Smooth muscle cell (in vitro differentiated cells): ENCODE results near the gene SMIM43. TPM values are rescaled to one million over a fixed set of nuclear protein-coding genes. Genes with fewer than 3 reads are reported as not detected.

Experiments used
- DNase-seq: peaks from one replicate; lab custom pipeline; 2025; ENCODE audit not compliant: unreplicated experiment; lab: John Stamatoyannopoulos, UW
- H2AFZ ChIP-seq: fragments of 200-600 bp; sonication (generic); 2 replicates; pipeline ENCODE4 v1.6.0; 2016; ENCODE audit warnings: antibody characterized with exemption, low read depth, mild to moderate bottlenecking
- H3F3A ChIP-seq: fragments of 200-600 bp; sonication (generic); 2 replicates; pipeline ENCODE4 v1.6.0; 2017; ENCODE audit warnings: antibody characterized with exemption, low read depth
- H3K27ac ChIP-seq: fragments of 200-600 bp; sonication (generic); 2 replicates; pipeline ENCODE4 v1.5.1; 2016; ENCODE audit warnings: low read depth, mild to moderate bottlenecking
- H3K27me3 ChIP-seq: fragments of 200-600 bp; sonication (generic); 2 replicates; pipeline ENCODE4 v1.6.1; 2016; ENCODE audit warnings: low read depth, mild to moderate bottlenecking
- H3K36me3 ChIP-seq: fragments of 200-600 bp; sonication (generic); 2 replicates; pipeline ENCODE4 v1.5.1; 2016; ENCODE audit warnings: low read depth
- H3K4me1 ChIP-seq: fragments of 200-600 bp; sonication (generic); 2 replicates; pipeline ENCODE4 v1.5.1; 2016; ENCODE audit warnings: low read depth
- H3K4me2 ChIP-seq: fragments of 200-600 bp; sonication (generic); 2 replicates; pipeline ENCODE4 v1.6.0; 2016; ENCODE audit warnings: mild to moderate bottlenecking
- H3K4me3 ChIP-seq: fragments of 200-600 bp; sonication (generic); 2 replicates; pipeline ENCODE4 v1.5.1; 2016; ENCODE audit warnings: mild to moderate bottlenecking
- H3K79me2 ChIP-seq: fragments of 200-600 bp; sonication (generic); 2 replicates; pipeline ENCODE4 v1.6.0; 2016; ENCODE audit warnings: low read depth, mild to moderate bottlenecking
- H3K9ac ChIP-seq: fragments of 200-600 bp; sonication (generic); 2 replicates; pipeline ENCODE4 v1.6.0; 2016; ENCODE audit warnings: low read depth
- H3K9me3 ChIP-seq: fragments of 200-600 bp; sonication (generic); replicated peaks from 2 replicates; pipeline ENCODE4 v1.5.1; 2016; ENCODE audit warnings: low read depth
- H4K20me1 ChIP-seq: fragments of 200-600 bp; sonication (generic); 2 replicates; pipeline ENCODE4 v1.6.0; 2016; ENCODE audit warnings: low read depth
- WGBS: methylation state at CpG from one replicate; pipeline ENCODE4 v1.1.7; 2016; ENCODE audit warnings: low lambda C conversion rate; 5-methylcytosine and 5-hydroxymethylcytosine counted together
- polyA plus RNA-seq: library from polyadenylated mRNA; unstranded; fragments of >200 nt; fragmentation: Nextera tagmentation; extraction: Ambion mirVana; gene quantifications from 2 replicates; pipeline ENCODE4 v1.2.1, GENCODE V29; 2016
- total RNA-seq: library from RNA; depleted of rRNA; stranded (reverse); fragments of >200 nt; gene quantifications from 2 replicates; pipeline ENCODE4 v1.2.3, GENCODE V29; 2014
- TF ChIP-seq, protein P1 (sequence below): fragments of 200-600 bp; sonication (generic); IDR thresholded peaks from 2 replicates; pipeline ENCODE4 v1.5.1; 2017; ENCODE audit warnings: borderline replicate concordance, mild to moderate bottlenecking, antibody characterized with exemption; ENCODE audit not compliant: insufficient read depth, poor library complexity, severe bottlenecking

Gene SMIM43
- total and polyA plus RNA-seq, 2 experiments from 2014 or later: not detected

GRCh38 chr4:121785479-121785878 is 20.5 kb upstream of the SMIM43 start:
- 88% methylated on average over 4 of the region's 4 CpGs for WGBS
- H3K4me3 ChIP-seq: no peak overlapping the region
- no peaks in the 10 kb centered on the region for H3F3A ChIP-seq
- no peaks in the 10 kb centered on the region for H4K20me1 ChIP-seq
- no peak overlapping the region for H2AFZ ChIP-seq
- no peak overlapping the region for H3K4me2 ChIP-seq
- H3K27me3 ChIP-seq: peaks cover 18% of the 10 kb centered on the region
- H3K9me3 ChIP-seq: no peaks in the 10 kb centered on the region
- no peaks in the 10 kb centered on the region for H3K4me1 ChIP-seq
- H3K9ac ChIP-seq: no peak overlapping the region
- H3K27ac ChIP-seq: no peak overlapping the region
- H3K79me2 ChIP-seq: no peaks in the 10 kb centered on the region
- DNase-seq: no peak
- TF ChIP-seq, protein P1, sequence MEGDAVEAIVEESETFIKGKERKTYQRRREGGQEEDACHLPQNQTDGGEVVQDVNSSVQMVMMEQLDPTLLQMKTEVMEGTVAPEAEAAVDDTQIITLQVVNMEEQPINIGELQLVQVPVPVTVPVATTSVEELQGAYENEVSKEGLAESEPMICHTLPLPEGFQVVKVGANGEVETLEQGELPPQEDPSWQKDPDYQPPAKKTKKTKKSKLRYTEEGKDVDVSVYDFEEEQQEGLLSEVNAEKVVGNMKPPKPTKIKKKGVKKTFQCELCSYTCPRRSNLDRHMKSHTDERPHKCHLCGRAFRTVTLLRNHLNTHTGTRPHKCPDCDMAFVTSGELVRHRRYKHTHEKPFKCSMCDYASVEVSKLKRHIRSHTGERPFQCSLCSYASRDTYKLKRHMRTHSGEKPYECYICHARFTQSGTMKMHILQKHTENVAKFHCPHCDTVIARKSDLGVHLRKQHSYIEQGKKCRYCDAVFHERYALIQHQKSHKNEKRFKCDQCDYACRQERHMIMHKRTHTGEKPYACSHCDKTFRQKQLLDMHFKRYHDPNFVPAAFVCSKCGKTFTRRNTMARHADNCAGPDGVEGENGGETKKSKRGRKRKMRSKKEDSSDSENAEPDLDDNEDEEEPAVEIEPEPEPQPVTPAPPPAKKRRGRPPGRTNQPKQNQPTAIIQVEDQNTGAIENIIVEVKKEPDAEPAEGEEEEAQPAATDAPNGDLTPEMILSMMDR: no peak
- H3K36me3 ChIP-seq: no peaks in the 10 kb centered on the region

GRCh38 chr4:121784975-121785374 is 20.0 kb upstream of the SMIM43 start:
- TF ChIP-seq, protein P1: no peak
- Histone ChIP-seq H3K4me3 (no peak overlapping the region), H3K4me2 (no peak overlapping the region), H4K20me1 (no peaks in the 10 kb centered on the region), H3K27me3 (peaks cover 18% of the 10 kb centered on the region), H3K9me3 (no peaks in the 10 kb centered on the region), H2AFZ (no peak overlapping the region), H3K4me1 (no peaks in the 10 kb centered on the region), H3K27ac (no peak overlapping the region), H3K9ac (no peak overlapping the region), H3K36me3 (no peaks in the 10 kb centered on the region), H3F3A (no peaks in the 10 kb centered on the region), H3K79me2 (no peaks in the 10 kb centered on the region)
- DNase-seq: no peak
- WGBS: 60% methylated on average over 2 of the region's 2 CpGs

- TF ChIP-seq, protein P1: no peak
- Histone ChIP-seq H3K9ac (no peak overlapping the region), H3K27me3 (peaks cover 18% of the 10 kb centered on the region), H3F3A (no peaks in the 10 kb centered on the region), H3K4me2 (no peak overlapping the region), H3K27ac (no peak overlapping the region), H3K79me2 (no peaks in the 10 kb centered on the region), H4K20me1 (no peaks in the 10 kb centered on the region), H3K36me3 (no peaks in the 10 kb centered on the region), H3K9me3 (no peaks in the 10 kb centered on the region), H2AFZ (no peak overlapping the region), H3K4me1 (no peaks in the 10 kb centered on the region), H3K4me3 (no peak overlapping the region)
- 96% methylated on average over 1 of the region's 1 CpG for WGBS
- DNase-seq: no peak
Observed at GRCh38 chr4:121784401-121784800, 19.4 kb upstream of the SMIM43 start.

- Histone ChIP-seq H3K9me3 (no peaks in the 10 kb centered on the region), H2AFZ (no peak overlapping the region), H3K4me1 (no peaks in the 10 kb centered on the region), H3K27me3 (peaks cover 22% of the 10 kb centered on the region), H3K27ac (no peak overlapping the region), H3K36me3 (no peaks in the 10 kb centered on the region), H4K20me1 (no peaks in the 10 kb centered on the region), H3K4me3 (no peak overlapping the region), H3F3A (no peaks in the 10 kb centered on the region), H3K4me2 (no peak overlapping the region), H3K9ac (no peak overlapping the region), H3K79me2 (no peaks in the 10 kb centered on the region)
- TF ChIP-seq, protein P1: no peak
- WGBS: 84% methylated on average over 1 of the region's 1 CpG
- DNase-seq: no peak
Observed at GRCh38 chr4:121783210-121783609, 18.2 kb upstream of the SMIM43 start.
